ENCODE measurements around the gene SYCE3. TPM values are rescaled to one million over a fixed set of nuclear protein-coding genes. Genes with fewer than 3 reads are reported as not detected.
A peak's percentile ranks its signal among the peaks of the same experiment; 100 is the strongest.

Gene SYCE3
- total RNA-seq, 1 experiment from 2014 or later, result not detected

GRCh38 chr22:50531962-50532674, 30.6 kb downstream of the SYCE3 start:
- Mint-ChIP-seq H3K9me3 (ENCODE audit: low read depth, unreplicated experiment) (no peaks in the 10 kb centered on the region), H3K36me3 (ENCODE audit: insufficient read depth, unreplicated experiment) (peaks cover 76% of the 10 kb centered on the region), H3K27me3 (ENCODE audit: unreplicated experiment) (no peaks in the 10 kb centered on the region), H3K4me1 (ENCODE audit: low read depth, unreplicated experiment) (peaks cover 29% of the 10 kb centered on the region), H3K4me3 (ENCODE audit: low read depth, unreplicated experiment) (peak overlapping the region; percentile 90), H3K27ac (ENCODE audit: unreplicated experiment) (peak overlapping the region; percentile 98)
- CTCF ChIA-PET, result interaction anchor here (0.7 to 1.9 kb wide), 5 partner anchors 31 to 225 kb away, joined by 3 to 6 read pairs (median 3); partner anchors contain the start of gene SYCE3
- DNase-seq, result peak; percentile 84
- no peak for TF ChIP-seq CTCF (IDR thresholded peaks at IDR 0.05; ENCODE audit: unreplicated experiment)
- BruUV-seq (replicated peaks), result no TSS peak
- intact Hi-C loops (cut with micrococcal nuclease; ENCODE audit: unreplicated experiment), result loop anchor here (2.0 kb wide), 1 partner anchor 89 kb away; no protein-coding TSS in a partner anchor

DNA sequence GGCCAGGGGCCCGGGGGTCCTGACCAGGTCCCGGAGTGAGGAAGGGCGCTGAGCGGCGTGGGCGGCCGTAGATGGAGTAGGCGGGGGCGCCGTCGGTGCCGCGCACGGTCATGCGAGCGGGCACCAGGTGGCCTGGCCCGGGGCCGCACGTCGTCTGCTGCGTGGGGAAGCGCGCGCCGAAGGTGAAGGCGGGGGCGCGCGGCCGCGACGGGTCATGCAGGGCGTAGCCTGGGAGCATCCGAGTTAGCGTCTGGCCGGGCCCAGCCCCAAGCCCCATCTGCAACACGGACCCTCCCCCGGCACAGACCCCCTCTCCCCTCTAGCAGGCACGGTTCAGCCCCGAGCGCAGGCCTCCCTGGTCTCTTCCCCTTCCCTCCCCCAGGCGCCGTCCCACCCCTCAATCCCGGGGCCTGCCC, 31.2 kb downstream of the SYCE3 start:
- H3K4me3 Mint-ChIP-seq (ENCODE audit: low read depth, unreplicated experiment), result peak overlapping the region; percentile 90
- H3K27me3 Mint-ChIP-seq (ENCODE audit: unreplicated experiment), result no peaks in the 10 kb centered on the region
- peak overlapping the region; percentile 98 for H3K27ac Mint-ChIP-seq (ENCODE audit: unreplicated experiment)
- no peaks in the 10 kb centered on the region for H3K9me3 Mint-ChIP-seq (ENCODE audit: low read depth, unreplicated experiment)
- peak; percentile 70 for DNase-seq
- TF ChIP-seq CTCF (IDR thresholded peaks at IDR 0.05; ENCODE audit: unreplicated experiment), result no peak
- CTCF ChIA-PET, result interaction anchor here (0.7 to 1.5 kb wide), 5 partner anchors 8 to 226 kb away, joined by 3 to 5 read pairs (median 3); partner anchors contain the start of gene SYCE3
- no TSS peak for BruUV-seq (replicated peaks)
- peaks cover 82% of the 10 kb centered on the region for H3K36me3 Mint-ChIP-seq (ENCODE audit: insufficient read depth, unreplicated experiment)
- peaks cover 34% of the 10 kb centered on the region for H3K4me1 Mint-ChIP-seq (ENCODE audit: low read depth, unreplicated experiment)
- intact Hi-C loops (cut with micrococcal nuclease; ENCODE audit: unreplicated experiment), result loop anchor here (2.0 kb wide), 1 partner anchor 89 kb away; no protein-coding TSS in a partner anchor

DNA sequence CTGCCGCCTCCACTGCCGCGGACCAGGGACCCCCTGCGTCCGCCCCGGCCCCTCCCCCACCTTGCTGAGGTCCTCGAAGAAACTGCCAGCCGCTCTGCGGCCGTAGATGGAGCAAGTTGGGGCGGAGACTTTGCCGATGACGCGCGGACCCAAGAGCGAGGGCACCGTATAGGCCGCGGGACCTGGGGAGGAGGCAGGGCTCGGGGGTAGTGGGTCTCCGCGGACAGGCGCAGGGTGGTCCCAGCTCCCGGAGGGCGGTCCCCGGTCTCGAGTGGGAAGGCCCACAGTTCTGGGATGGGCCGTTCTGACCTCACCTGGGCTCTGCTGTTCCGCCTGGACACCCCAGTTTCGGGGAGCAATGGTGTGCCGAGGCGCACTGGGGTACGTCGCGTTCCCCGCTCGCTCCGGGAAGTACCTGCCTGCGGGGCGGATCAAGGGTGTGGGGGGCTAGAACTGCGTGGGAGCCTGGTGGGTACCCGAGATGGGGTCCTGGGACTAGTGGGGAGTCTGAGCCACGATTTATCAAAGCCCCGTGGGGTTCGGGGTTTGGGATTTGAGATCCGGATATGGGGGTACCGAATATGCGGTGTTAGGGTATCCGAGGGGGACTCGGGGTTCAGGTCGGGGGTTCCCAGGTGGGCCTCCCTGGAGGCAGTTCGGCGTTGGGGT, 31.7 kb downstream of the SYCE3 start:
- no peaks in the 10 kb centered on the region for H3K9me3 Mint-ChIP-seq (ENCODE audit: low read depth, unreplicated experiment)
- TSS peak; percentile 14 for BruUV-seq (replicated peaks)
- intact Hi-C loops (cut with micrococcal nuclease; ENCODE audit: unreplicated experiment), result loop anchor here (2.0 kb wide), 1 partner anchor 90 kb away; no protein-coding TSS in a partner anchor
- no peaks in the 10 kb centered on the region for H3K27me3 Mint-ChIP-seq (ENCODE audit: unreplicated experiment)
- peaks cover 34% of the 10 kb centered on the region for H3K4me1 Mint-ChIP-seq (ENCODE audit: low read depth, unreplicated experiment)
- H3K4me3 Mint-ChIP-seq (ENCODE audit: low read depth, unreplicated experiment), result peak overlapping the region; percentile 90
- H3K36me3 Mint-ChIP-seq (ENCODE audit: insufficient read depth, unreplicated experiment), result peaks cover 87% of the 10 kb centered on the region
- CTCF ChIA-PET, result interaction anchor here (1.0 to 1.5 kb wide), 2 partner anchors 8 to 32 kb away, joined by 3 to 5 read pairs; partner anchors contain the start of gene SYCE3
- DNase-seq, result peak; percentile 85
- no peak for TF ChIP-seq CTCF (IDR thresholded peaks at IDR 0.05; ENCODE audit: unreplicated experiment)
- H3K27ac Mint-ChIP-seq (ENCODE audit: unreplicated experiment), result peak overlapping the region; percentile 98

DNA sequence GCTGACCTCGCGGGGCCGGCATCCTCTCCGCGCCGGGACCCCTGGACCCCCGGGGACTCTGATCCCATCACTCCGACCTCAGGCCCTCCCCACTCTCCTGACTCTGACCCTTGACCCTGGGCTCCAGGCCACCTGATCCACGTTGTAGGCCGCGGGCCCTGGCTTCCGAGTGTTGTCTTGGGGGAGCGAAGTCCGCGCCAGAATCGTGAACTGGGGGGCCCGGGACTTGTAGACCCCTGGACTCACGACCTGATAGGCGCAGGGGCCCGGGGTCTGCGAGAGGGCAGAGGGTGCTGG, 32.2 kb downstream of the SYCE3 start:
- H3K9me3 Mint-ChIP-seq (ENCODE audit: low read depth, unreplicated experiment), result no peaks in the 10 kb centered on the region
- peaks cover 92% of the 10 kb centered on the region for H3K36me3 Mint-ChIP-seq (ENCODE audit: insufficient read depth, unreplicated experiment)
- CTCF ChIA-PET, result interaction anchor here (1.0 kb wide), 1 partner anchor 9 kb away, joined by 3 read pairs; no protein-coding TSS in a partner anchor
- peaks cover 34% of the 10 kb centered on the region for H3K4me1 Mint-ChIP-seq (ENCODE audit: low read depth, unreplicated experiment)
- intact Hi-C loops (cut with micrococcal nuclease; ENCODE audit: unreplicated experiment), result loop anchor here (2.0 kb wide), 1 partner anchor 90 kb away; no protein-coding TSS in a partner anchor
- no peak for DNase-seq
- peak overlapping the region; percentile 90 for H3K4me3 Mint-ChIP-seq (ENCODE audit: low read depth, unreplicated experiment)
- no peaks in the 10 kb centered on the region for H3K27me3 Mint-ChIP-seq (ENCODE audit: unreplicated experiment)
- BruUV-seq (replicated peaks), result no TSS peak
- no peak for TF ChIP-seq CTCF (IDR thresholded peaks at IDR 0.05; ENCODE audit: unreplicated experiment)
- H3K27ac Mint-ChIP-seq (ENCODE audit: unreplicated experiment), result peak overlapping the region; percentile 98

All from Calu3 (cell line).